ENCODE data around the gene PROSER2.

DNA sequence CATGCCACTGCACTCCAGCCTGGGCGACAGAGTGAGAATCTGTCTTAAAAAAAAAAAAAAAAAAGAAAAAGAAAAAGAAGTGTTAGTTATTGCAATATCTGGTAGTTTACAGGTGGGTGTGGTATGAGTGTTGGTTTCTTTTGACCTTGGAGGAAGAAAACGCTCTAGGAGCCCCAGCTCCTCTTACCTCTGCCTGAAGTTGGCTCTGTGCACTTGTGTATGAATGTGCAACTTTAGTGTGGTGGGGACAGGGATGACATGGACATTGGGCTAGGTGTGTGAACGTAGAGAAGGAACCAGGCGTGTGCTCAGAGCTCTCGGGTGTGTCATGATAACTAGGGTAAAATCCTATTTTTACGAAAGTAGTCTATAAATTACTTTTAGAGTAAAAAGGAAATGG lies 11.9 kb downstream of the PROSER2 start:
- TF ChIP-seq, protein P1, sequence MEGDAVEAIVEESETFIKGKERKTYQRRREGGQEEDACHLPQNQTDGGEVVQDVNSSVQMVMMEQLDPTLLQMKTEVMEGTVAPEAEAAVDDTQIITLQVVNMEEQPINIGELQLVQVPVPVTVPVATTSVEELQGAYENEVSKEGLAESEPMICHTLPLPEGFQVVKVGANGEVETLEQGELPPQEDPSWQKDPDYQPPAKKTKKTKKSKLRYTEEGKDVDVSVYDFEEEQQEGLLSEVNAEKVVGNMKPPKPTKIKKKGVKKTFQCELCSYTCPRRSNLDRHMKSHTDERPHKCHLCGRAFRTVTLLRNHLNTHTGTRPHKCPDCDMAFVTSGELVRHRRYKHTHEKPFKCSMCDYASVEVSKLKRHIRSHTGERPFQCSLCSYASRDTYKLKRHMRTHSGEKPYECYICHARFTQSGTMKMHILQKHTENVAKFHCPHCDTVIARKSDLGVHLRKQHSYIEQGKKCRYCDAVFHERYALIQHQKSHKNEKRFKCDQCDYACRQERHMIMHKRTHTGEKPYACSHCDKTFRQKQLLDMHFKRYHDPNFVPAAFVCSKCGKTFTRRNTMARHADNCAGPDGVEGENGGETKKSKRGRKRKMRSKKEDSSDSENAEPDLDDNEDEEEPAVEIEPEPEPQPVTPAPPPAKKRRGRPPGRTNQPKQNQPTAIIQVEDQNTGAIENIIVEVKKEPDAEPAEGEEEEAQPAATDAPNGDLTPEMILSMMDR (IDR thresholded peaks at IDR 0.05), result no peak
- no peak for TF ChIP-seq POLR2A (IDR thresholded peaks at IDR 0.05)
- no peak for TF ChIP-seq POLR2AphosphoS5 (IDR thresholded peaks at IDR 0.05)
- TF ChIP-seq EP300 (IDR thresholded peaks at IDR 0.05), result no peak
